Endothelial cell of umbilical vein (primary cell): Measurements from ENCODE around the gene EFCC1. TPM values are rescaled to one million over a fixed set of nuclear protein-coding genes. Genes with fewer than 3 reads are reported as not detected.

ENCODE experiments used
- BruUV-seq: library from RNA; stranded (reverse); fragments of 400-500 nt; replicated peaks from 2 replicates; lab custom pipeline; 2021; lab: Mats Ljungman, UMichigan
- CTCF ChIA-PET: fragments of 300-600, 350-600 bp; sonication (Branson Sonifier 250); formaldehyde crosslinking; loops from one replicate; lab custom pipeline; 2021; ENCODE audit warnings: antibody characterized with exemption, inconsistent platforms; lab: Charles Lee
- POLR2A ChIA-PET: fragments of 300-600, 350-600 bp; sonication (Branson Sonifier 250); formaldehyde crosslinking; loops from one replicate; lab custom pipeline; 2021; ENCODE audit warnings: antibody characterized with exemption, inconsistent platforms; lab: Charles Lee
- DNase-seq: peaks from one replicate; pipeline ENCODE4 v3.0.0-alpha.2; 2011; ENCODE audit warnings: low read depth, low spot score
- FAIRE-seq: peaks from 2 replicates; lab custom pipeline; 2011; peaks lifted over from hg19 to GRCh38; lab: Jason Lieb, UNC
- H2AFZ ChIP-seq: 2 replicates; pipeline ENCODE4 v1.6.0; 2012; ENCODE audit warnings: low read depth, low read length, control low read depth, inconsistent platforms
- H3K27ac ChIP-seq: 2 replicates; pipeline ENCODE4 v1.5.1; 2011; ENCODE audit warnings: low read depth, mild to moderate bottlenecking, control low read depth, low read length, moderate library complexity; ENCODE audit not compliant: insufficient read depth
- H3K27me3 ChIP-seq, 2 experiments: 2 replicates each; pipeline versions ENCODE4 v1.6.0 to v1.6.1; 2011; ENCODE audit warnings: low read length in 2 of 2, mixed read lengths in 1 of 2; ENCODE audit not compliant: control insufficient read depth in 2 of 2, insufficient read depth in 2 of 2
- H3K36me3 ChIP-seq, 2 experiments: 2 replicates in 1 of 2; 3 replicates in 1 of 2; pipeline ENCODE4 v1.5.1; 2011; ENCODE audit warnings: low read length in 2 of 2, mild to moderate bottlenecking in 1 of 2, moderate library complexity in 1 of 2; ENCODE audit not compliant: control insufficient read depth in 2 of 2, insufficient read depth in 2 of 2; ENCODE audit errors: extremely low read depth in 1 of 2
- H3K4me1 ChIP-seq: 3 replicates; pipeline ENCODE4 v1.5.1; 2011; ENCODE audit warnings: mild to moderate bottlenecking, low read length; ENCODE audit not compliant: control insufficient read depth, insufficient read depth; ENCODE audit errors: extremely low read depth
- H3K4me2 ChIP-seq: 2 replicates; pipeline ENCODE4 v1.6.1; 2011; ENCODE audit warnings: low read length, control low read depth, mixed read lengths; ENCODE audit not compliant: insufficient read depth
- H3K4me3 ChIP-seq, 3 experiments: fragments of 200-600 bp in 1 of 3; sonication (generic), shearing (Covaris generic) in 1 of 3; replicated peaks in 1 of 3; 2 replicates each; pipeline ENCODE4 v1.5.1; 2011 to 2016; ENCODE audit warnings: control low read depth in 3 of 3, low read length in 3 of 3, mild to moderate bottlenecking in 2 of 3, inconsistent platforms in 1 of 3, low read depth in 1 of 3, moderate library complexity in 1 of 3; ENCODE audit not compliant: insufficient read depth in 1 of 3
- H3K79me2 ChIP-seq: 2 replicates; pipeline ENCODE4 v1.6.0; 2012; ENCODE audit warnings: low read length, inconsistent platforms; ENCODE audit not compliant: control insufficient read depth, insufficient read depth
- H3K9ac ChIP-seq: replicated peaks from 2 replicates; pipeline ENCODE3; 2011; ENCODE audit warnings: low read length, control low read depth; ENCODE audit not compliant: insufficient read depth; ENCODE audit errors: extremely low read depth
- H3K9me1 ChIP-seq: replicated peaks from 3 replicates; pipeline ENCODE4 v1.6.0; 2011; ENCODE audit warnings: mild to moderate bottlenecking, low read length; ENCODE audit not compliant: control insufficient read depth, insufficient read depth; ENCODE audit errors: extremely low read depth
- H3K9me3 ChIP-seq: replicated peaks from 2 replicates; pipeline ENCODE4 v1.5.1; 2012; ENCODE audit warnings: low read length, inconsistent platforms; ENCODE audit not compliant: control insufficient read depth, insufficient read depth
- H4K20me1 ChIP-seq: replicated peaks from 2 replicates; pipeline ENCODE3; 2011; ENCODE audit warnings: mild to moderate bottlenecking, low read length; ENCODE audit not compliant: control insufficient read depth, insufficient read depth; ENCODE audit errors: extremely low read depth
- CTCF ChIP-seq, 2 donors: IDR thresholded peaks; 1 replicate in 1 of 2; 2 replicates in 1 of 2; pipeline ENCODE4 v1.5.1; 2011; ENCODE audit warnings: low read length in 2 of 2, mild to moderate bottlenecking in 2 of 2, moderate library complexity in 2 of 2, control low read depth in 1 of 2, inconsistent platforms in 1 of 2, low read depth in 1 of 2; ENCODE audit not compliant: insufficient read depth in 1 of 2; ENCODE audit errors: extremely low read depth in 1 of 2
- EZH2 ChIP-seq: IDR thresholded peaks from 2 replicates; pipeline ENCODE4 v1.6.1; 2012; ENCODE audit warnings: borderline replicate concordance, low read depth, mild to moderate bottlenecking, moderate library complexity, low read length, inconsistent platforms; ENCODE audit not compliant: severe bottlenecking
- MAX ChIP-seq: IDR thresholded peaks from 2 replicates; pipeline ENCODE4 v1.6.1; 2011; ENCODE audit not compliant: insufficient read depth, insufficient read length
- POLR2A ChIP-seq: IDR thresholded peaks from 2 replicates; pipeline ENCODE4 v1.6.1; 2012; ENCODE audit warnings: low read depth, mild to moderate bottlenecking, control low read depth, low read length
- POLR2AphosphoS5 ChIP-seq: IDR thresholded peaks from 2 replicates; pipeline ENCODE4 v1.6.1; 2012; ENCODE audit warnings: low read depth, mild to moderate bottlenecking, control low read depth, low read length, moderate library complexity; ENCODE audit not compliant: insufficient read depth
- dilution Hi-C: fragments of 300-500 bp; cut with MboI; formaldehyde crosslinking; loops from one replicate; pipeline ENCODE4 v1.15.0; 2019; ENCODE audit warnings: low sequenced_read_pairs; ENCODE audit not compliant: extremely low pct_ligation_motif_present
- intact Hi-C: fragments of 100-400 bp; cut with micrococcal nuclease; formaldehyde crosslinking; loops from one replicate; pipeline ENCODE4 v1.10.0; 2022
- polyA plus RNA-seq, 4 experiments: library from polyadenylated mRNA; depleted of rRNA in 3 of 4; stranded (reverse) in 3 of 4; unstranded in 1 of 4; fragments of >200 nt; gene quantifications; 2 replicates each; pipeline versions ENCODE4 v1.2.1 to v1.2.3, GENCODE V29; 2011 to 2012; ENCODE audit warnings: missing spikeins in 1 of 4
- total RNA-seq: library from RNA; stranded (reverse); gene quantifications from 2 replicates; pipeline ENCODE4 v1.2.3, GENCODE V29; 2021

EFCC1 gene
- total and polyA plus RNA-seq, 2 donors (not counting 3 experiments of a cell fraction or from before 2014, with no cell fraction given), result 0.73 to 1.3 TPM

- H3K4me3 ChIP-seq, result peak overlapping the region; percentile 30 to 49 (median 45)
- no TSS peak for BruUV-seq
- H3K36me3 ChIP-seq, result no peaks in the 10 kb centered on the region
- H3K4me1 ChIP-seq, result peaks cover 10% of the 10 kb centered on the region
- H2AFZ ChIP-seq, result peak overlapping the region; percentile 98
- CTCF ChIA-PET, result interaction anchor here (0.6 to 4.0 kb wide), 15 partner anchors 10 to 463 kb away, joined by 3 to 49 read pairs (median 4); partner anchors contain the start of genes CFAP92 and RAB43
- H3K9me3 ChIP-seq, result no peaks in the 10 kb centered on the region
- dilution Hi-C loops, result no loop called here
- DNase-seq, result peak; percentile 91
- H3K27ac ChIP-seq, result no peak overlapping the region
- H4K20me1 ChIP-seq, result no peaks in the 10 kb centered on the region
- H3K9ac ChIP-seq, result no peak overlapping the region
- TF ChIP-seq MAX, result peak; percentile 81
- TF ChIP-seq POLR2A, result peak; percentile 43
- peak; percentile 53 for TF ChIP-seq POLR2AphosphoS5
- TF ChIP-seq EZH2, result no peak
- peak; percentile 70 to 86 for TF ChIP-seq CTCF (IDR thresholded peaks at IDR 0.05; ENCODE audit: extremely low read depth in 1 of 2, insufficient read depth in 1 of 2, low read depth in 1 of 2, low read length in 2 of 2)
- FAIRE-seq, result peak; percentile 98
- intact Hi-C loops, result loop anchor here (1.0 kb wide), 4 partner anchors 12 to 218 kb away; no protein-coding TSS in a partner anchor
- H3K79me2 ChIP-seq, result no peaks in the 10 kb centered on the region
- H3K27me3 ChIP-seq, result no peaks in the 10 kb centered on the region
- H3K9me1 ChIP-seq, result no peaks in the 10 kb centered on the region
- POLR2A ChIA-PET, result no interaction called here
- peak overlapping the region; percentile 80 for H3K4me2 ChIP-seq
Measured at GRCh38 chr3:129026728-129027543, 25.8 kb downstream of the EFCC1 start.
